COLO829 (cell line): ENCODE results near the gene ZFP36.
A peak's percentile ranks its signal among the peaks of the same experiment; 100 is the strongest.

ENCODE experiments used
- DNase-seq: peaks from one replicate; pipeline ENCODE4 v3.0.0; 2012; ENCODE audit warnings: low spot score

The ZFP36 gene

DNA sequence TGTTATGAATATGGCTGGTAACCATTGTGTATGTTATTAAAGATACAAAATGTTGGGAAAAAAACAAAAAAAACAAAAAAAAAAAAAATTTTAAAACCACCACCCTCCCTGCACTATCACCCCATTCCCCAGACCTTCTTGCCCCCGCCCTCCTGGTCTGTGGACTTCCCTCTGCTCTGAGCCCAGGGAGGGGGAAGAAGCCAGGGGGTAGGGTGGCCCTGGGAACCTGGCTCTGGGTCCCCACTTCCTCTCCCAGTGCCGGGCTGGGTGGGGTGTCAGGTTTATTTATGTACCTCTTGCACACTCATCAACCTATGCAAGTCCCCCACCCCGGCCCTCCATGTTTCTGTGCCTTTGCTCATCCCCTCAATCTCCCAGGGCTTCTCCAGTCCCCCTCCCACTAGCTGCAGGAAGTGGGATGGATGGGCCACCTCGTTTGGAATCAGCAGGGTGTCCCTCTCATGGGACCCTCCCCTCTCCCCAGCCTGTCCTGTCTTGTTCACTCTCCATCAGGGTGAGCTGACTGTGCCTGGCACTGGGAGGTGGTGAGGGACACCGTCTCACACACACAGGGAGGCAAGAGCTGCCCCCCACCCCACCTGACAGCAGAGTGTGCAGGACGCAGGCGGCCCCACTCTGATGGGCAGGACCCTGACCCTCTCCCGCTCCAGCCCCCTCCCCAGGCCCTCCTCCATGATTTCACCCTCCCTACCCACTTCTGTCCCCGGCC is 21.6 kb upstream of the ZFP36 start:
- DNase-seq, result no peak

DNA sequence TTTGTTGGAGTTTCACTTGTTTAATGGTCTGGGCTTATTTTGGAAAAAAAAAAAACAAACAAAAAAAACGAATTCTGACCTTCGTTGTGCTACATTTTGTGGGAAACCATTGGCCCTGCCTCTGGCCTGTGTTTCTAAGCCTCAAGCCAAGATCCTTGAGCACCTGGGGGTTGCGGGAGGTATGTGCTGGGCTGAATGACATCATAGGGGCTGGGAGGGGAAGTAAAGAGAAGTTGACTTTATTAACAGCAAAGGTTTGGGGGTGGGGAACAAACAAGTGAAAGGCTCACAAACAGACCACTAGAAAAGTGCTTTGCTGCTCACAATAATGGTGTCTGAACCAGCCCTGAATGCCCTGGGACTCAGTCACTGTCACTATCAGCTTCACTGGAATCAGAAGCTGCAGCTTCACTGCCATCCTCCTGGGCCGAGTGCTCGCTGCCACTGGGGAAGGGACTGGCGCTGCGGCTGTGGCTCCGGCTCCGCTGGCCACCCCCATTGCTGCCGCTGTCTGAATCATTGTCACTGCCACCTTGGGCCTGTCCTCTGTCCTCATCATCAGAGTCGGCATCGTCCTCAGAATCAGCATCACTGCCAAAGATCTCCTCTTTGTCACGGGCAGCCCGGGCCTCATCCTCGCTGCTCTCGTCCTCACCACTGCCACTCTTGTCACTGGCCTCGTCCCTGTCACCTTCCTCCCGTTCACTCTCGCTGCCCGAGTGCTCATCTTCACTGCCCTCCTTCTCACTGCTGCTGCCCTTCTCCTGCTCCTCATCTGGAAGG is 20.8 kb upstream of the ZFP36 start:
- no peak for DNase-seq

DNA sequence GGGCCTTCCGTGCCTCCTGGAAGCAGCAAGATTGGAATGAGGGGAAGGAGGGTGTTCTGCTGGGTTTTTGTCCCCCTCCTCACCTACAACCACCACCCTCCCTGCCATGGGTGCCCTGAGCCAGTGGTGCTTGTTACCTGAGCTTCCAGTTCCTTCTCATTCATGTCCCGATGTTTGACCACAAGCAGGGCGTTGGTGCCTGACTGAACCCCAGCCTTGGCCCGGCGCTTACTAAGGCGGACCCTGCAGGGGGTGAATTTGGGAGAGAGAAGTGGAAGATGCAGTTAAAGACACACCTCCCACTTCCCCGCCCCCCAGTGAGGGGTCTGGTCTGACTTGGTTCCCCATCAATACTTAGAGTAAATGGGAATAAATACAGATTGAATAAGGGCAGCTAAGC is 20.1 kb upstream of the ZFP36 start:
- DNase-seq, result no peak

DNA sequence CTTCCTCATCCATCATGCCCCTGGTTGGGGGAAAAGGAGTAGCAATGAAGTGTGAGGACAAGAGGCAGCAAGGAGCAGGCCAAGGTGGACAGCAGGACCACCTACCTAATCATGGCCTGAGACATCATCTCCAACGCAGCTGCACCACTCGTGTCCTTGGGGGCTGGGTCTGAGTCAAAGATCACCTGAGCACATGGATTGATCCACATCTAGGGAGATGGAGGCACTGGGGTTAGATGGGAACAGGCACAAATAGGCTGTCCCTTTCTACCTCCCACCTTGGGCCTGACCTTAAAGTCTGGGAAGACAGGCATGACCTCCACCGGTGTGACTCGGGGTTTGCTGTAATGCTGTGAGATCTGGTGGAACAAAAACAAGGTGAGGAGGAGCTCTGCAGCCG is 18.0 kb upstream of the ZFP36 start:
- no peak for DNase-seq

DNA sequence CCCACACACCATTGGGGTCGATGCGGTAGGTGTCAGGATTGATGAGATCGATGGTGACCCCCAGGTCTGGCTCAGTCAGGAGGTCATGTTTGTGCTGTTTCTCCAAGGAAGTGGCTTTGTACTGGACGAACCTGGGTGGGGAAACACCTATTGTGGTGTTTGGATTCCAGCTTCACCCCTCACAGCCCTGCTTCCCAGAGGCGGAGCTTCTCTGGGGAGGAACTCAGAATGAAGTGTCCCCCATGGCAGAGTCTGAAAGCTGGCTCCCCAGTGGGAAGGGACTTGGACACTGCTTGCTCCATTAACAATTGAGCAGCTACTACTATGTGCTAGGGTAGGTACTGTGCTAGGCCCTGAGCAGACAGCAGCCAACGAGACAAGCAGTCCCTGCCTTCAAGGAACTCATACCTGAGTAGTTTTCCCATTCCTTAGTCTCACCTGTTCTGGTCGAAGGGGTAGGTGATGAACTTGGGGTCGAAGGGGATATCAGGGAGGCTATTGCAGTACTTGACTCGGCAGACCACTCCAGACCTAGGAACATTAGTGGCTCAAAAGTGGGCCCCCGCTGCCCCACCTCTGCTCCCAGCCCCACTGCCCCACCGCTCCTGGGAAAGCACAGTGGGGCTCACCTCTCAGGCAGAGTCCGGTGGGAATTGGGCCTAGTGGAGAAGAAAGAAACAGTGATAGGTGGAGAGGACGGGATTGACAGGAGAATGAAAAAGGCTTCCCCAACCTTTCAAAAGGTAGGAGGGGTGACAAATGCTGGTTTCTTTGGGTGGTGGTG is 16.8 kb upstream of the ZFP36 start:
- no peak for DNase-seq

DNA sequence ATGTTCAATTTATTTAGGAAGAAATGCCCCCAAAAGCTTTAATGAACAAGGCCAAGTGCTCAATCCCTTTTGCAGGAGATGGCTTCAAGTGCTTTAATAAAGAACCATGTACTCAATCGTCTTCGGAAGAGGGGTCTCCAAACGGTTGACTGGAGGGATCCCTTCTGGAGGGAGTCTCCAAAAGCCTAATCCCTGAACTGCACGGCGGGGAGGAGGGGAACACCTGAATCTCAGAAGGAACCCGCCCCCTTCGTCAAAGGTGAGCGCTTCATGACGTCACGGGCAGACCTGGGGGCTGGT is 16.2 kb upstream of the ZFP36 start:
- no peak for DNase-seq

DNA sequence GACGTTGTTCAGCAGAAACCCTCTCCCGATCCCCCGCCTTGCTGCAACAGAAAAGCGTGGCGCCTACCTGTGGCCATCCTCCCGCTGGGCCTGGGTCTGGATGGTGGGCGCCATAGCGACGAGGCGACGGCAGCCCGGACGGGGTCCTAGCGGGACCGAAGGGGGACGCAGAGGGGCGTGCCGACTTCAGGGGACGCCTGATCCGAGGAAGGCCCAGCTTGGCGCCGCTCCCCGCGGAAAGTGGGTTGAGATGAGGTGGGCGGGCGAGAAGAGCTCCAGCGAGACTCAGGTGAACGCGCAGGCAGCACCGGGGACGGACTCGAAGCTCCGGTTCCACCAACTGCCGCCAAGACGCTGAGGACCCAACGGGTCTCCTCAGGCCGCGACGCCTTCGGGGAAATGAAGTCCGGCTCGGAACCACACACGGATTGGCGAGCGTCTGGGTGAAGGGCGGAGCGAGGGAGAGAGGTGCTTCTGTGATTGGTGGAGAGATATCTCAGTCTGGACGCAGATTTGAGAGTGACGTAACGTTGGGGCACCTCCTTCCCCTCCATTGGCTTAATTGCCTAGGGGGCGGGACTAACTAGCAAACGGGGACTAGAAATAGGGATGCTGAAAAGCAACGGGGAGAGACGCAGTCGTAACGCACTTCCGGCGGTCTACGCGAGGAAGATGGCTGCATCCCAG is 15.8 kb upstream of the ZFP36 start, which contains the start of the genes MED29 and PAF1:
MED29 (plus strand) TSS at position 628 of the 687 bp plus-strand sequence; CDS start at position 673, 45 bp downstream.
PAF1 (minus strand) TSS at position 356 of the 687 bp plus-strand sequence; CDS start at position 114, 242 bp downstream.
- peak; percentile 99 for DNase-seq

DNA sequence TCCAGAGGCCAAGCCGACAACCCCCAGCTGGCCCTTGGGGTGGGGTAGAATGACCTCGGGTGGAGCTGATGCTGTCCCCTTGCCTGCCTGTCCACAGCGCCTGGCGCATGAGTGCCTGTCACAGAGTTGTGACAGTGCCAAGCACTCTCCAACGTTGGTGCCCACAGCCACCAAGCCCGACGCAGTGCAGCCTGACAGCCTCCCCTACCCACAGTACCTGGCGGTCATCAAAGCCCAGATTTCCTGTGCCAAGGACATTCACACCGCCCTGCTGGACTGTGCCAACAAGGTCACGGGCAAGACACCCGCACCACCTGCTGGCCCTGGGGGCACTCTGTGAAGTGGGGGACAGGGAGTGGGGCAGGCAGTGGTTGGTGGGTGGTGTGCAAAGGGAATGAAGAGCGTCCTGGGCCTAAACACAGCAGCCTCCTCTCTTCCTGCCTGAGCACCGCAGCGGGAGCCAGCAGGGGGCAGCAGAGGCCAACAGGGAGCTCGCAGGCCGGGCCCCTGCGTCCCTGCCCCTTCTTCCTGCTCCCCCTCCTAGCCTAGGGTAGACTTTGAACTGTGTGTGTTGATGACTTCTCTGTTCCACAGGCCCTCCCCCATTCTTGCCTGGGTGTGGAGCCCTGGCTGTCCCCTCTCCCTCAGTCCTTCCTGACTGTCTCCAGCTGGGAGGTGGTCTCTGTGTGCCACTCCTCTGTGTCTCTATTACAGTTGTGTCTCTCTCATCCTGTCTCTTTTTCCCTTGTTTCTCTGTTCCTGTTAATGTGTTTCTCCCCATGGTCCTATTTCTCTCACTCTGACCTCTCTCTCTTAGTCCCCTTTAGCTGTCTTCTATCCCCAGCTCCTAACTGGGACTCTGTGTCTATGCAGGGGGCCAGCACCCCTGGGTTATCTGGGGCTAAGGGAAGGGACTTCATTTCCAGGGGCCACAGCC is 9.0 kb upstream of the ZFP36 start:
- DNase-seq, result peak; percentile 73

DNA sequence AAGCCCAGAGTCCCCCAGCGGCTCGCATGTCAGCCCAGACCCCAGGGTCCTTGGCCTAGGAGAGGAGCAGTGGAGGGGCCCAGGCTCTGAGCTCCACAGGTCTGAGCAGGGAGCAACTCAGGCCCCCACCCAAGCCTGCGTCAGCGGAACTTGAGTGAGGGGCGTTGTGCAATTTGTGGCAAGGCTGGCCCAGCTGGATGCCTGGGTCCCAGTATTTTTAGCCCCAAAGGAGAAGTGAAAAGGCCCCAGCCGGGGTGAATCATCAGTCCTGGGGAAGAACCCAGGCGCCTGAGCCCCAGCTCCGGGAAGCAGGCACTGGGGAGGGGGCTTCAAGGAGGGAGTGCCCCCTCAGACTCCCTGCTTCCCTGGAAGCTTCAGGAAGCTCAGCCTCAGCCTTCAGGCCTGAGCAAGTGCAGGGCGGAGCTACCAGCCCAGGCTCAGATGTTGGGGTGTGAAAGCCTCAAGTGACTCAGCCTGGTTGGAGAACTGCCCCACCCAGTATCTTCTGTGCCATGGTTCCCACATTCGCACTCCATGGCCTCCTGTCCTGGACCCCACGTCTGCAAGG is 8.3 kb upstream of the ZFP36 start:
- no peak for DNase-seq

DNA sequence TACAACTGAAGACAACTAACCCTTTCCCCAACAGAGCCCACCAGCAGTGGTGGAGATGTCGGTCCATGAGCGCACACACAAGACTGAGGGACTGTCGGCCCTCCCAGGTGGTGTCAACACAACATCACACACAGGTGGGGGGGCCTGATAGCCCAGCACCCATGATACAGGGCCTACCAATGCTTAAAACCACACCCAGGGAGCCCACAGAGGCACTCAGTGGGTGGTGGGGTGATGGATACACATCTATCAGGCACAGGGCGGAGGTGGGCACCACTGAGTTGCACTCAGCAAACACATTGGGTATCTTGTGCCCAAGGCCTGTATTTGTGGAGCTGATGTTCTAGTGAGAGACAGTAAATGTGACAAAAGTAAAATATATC is 7.0 kb upstream of the ZFP36 start:
- no peak for DNase-seq

DNA sequence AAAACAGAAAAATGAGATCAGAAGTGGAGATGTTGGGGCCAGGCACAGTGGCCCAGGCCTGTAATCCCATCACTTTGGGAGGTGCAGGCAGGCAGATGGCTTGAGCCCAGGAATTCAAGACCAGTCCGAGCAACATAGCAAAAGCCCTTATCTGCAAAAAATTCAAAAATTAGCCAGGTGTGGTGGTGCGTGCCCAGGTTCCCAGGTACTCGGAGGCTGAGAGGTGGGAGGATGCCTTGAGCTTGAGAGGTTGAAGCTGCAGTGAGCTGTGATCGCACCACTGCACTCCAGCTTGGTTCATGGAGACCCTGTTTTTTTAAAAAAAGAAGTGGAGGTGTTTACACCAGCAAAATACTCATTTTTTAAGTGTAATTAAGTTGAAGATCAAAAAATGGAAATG is 6.6 kb upstream of the ZFP36 start:
- DNase-seq, result no peak

DNA sequence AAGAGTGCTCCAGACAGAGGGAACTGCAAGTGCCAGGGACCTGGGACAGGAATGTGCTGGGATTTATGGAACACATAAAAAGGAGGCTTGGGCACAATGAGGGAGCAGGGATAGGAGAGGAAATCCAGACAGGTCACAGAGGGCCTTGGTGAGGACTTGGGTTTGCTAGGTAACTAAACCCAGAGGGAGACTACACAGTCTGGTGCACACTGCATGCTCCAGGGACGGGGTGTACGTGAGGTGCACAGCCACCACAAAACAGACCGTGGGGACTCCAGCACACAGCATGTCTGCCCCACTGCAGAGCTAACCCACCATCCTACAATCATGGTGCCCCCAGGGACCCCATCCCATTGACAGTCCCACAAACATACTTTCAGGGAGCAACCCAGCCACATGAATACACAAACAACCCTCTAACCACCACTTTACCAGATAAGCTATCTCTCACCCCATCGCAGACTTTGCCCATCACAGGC is 5.5 kb upstream of the ZFP36 start:
- no peak for DNase-seq

DNA sequence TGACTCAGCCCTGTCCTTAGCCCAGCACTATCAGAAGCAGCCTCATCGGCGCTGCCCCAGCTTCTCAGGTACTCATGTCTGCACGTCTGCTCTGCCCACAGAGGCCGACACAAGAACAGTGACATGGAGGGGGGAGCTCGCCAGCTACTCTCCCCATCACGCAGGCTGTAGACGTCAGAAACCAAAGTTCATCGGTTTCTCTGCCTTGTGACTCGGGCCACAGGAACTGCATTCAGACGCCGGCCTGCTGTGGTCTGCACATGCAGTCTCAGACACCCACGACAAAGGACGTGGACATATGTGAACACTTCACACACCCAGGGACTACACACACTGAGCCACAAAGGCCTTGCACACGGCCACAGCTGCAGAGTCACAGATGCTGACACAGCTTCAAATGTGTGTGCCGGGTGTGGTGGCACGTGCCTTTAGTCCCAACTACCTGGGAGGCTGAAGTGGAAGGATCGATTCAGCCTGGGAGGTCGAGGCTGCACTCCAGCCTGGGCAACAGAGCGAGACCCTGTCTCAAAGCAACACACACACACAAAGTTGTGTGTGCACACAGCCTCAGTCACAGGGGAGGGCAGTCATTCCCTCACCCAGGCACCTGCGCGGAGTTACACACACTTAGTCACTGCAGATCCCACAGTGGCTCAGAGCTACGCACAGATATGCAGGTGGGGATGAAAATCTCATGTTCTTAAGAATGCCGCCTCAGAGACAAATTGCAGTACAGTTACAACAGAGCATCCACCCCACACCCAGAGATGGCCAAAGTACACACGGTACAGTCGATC is 4.9 kb upstream of the ZFP36 start:
- DNase-seq, result no peak

DNA sequence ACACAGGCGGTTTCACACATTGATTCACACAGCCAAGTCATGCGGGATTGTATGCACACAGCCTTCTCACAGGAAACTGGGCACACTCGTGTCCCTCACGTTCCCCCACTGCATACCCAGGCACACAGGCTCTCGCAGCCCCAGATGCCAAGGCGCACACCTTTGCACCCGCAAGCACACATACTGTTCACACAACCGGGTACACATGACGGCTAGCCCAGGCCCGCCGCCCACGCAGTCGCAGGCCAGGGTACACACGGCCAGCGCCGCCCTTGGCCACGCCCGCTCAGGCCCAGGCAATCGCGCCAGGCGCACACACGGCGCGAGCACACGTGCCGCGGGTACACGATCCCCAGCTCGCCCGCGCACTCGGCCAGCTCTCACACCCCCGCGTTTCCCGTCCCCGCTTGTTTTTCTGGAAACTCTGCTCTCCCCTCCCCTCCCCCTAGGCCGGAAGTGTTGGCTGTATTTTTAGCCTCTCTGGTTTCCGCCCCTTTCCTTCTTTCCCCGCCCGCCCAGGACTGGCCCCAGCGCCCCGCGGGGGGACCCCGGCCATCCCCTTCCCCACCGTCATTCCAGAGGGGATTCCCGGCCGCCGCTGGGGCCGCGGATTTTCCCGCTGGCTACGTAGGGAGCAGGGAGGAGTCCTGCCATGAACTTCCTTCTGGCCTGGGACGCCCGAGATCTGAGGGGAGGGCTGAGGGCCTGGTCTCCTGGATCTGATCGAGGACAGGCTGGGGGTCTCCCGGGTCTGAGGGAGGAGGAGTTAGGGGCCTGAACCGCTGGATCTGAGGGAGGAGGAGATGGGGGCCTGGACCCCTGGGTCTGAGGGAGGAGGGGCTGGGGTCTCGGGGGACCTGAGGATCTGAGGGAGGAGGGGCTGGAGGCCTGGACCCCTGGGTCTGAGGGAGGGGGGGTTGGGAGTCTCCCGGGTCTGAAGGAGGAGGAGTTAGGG is 4.0 kb upstream of the ZFP36 start:
- DNase-seq, result peak; percentile 58

DNA sequence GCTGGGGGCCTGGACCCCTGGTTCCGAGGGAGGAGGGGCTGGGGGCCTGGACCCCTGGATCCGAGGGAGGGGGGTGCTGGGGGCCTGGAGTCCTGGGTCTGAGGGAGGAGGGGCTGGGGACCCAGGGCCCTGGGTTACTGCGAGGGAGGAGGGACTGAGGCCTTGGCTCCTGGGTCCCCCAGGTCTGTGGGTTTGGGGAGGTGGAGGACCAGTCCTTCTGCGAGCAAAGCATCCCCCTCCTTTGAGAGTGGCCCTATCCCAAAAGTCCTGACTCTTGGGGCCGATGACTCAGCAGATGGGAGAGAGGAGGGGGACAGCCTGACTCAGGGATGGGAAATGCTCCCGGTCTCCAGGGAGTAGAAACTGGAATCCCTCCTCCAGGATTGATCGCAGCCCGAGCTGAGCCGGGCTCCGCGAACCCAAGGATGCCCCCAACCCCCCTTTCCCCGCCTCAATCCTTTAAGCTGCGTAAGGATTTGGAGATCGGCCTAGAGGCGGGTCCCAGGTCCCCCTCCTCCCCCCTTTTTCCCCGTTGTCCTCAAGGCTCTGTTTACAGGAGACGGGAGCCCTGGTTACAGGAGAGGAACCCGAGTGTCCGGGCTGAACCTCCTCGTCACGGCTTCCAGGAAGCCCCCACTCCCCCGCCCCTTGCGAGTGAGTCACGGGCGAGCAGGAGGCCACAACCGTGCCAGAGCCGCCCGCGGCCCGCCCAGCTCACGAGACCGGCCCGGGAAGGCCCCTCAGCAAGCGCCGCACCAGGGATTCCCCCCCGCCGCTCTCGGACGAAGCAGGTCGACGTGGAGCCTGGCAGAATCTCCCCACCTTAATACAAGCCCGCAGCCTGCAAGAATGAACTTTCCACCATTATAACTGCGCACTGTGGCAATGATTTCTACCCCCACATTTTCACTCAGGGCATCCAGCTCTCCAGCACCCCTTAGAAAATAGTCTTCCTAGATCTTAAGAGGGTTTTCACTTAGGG is 3.0 kb upstream of the ZFP36 start:
- DNase-seq, result peak; percentile 74

DNA sequence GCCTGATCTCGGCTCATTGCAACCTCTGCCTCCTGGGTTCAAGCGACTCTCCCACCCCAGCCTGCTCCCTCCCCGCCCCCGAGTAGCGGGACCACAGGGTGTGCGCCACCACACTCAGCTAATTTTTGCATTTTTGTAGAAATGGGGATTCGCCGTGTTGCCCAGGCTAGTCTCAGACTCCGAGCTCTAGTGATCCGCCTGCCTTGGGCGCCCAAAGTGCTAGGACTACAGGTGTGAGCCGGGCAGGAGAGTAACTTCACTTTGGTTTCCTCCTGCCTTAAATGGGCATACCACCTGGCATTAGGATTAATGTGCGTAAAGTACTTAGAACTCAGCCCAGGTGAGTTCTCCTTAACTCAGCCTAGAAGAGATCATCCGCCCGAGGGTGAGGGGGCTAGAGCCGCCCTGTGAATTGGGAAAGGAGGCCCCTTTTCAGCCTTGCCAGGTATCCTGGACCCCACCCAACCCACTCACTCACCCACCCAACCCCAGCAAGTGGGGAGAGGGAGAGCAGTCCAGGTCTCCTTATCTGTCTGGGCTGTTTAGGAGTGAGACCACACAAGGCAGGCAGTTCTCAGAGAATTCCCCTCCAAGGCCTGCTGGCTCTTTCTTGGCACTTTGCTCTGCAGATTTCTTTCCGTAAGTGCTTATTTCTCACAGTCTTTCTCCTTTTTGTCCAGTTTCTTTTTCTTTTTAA is 1.2 kb upstream of the ZFP36 start:
- no peak for DNase-seq
